NCI-H69 (cell line): ENCODE data around the gene TJP3.
"Not testable (repeated sequence)": the region's sequence is repeated elsewhere in the genome, so short reads cannot be mapped to it uniquely, and the experiment has no call there.

Source experiments
- DNase-seq: peaks from one replicate; lab custom pipeline; 2025; lab: John Stamatoyannopoulos, UW

TJP3 gene

DNA sequence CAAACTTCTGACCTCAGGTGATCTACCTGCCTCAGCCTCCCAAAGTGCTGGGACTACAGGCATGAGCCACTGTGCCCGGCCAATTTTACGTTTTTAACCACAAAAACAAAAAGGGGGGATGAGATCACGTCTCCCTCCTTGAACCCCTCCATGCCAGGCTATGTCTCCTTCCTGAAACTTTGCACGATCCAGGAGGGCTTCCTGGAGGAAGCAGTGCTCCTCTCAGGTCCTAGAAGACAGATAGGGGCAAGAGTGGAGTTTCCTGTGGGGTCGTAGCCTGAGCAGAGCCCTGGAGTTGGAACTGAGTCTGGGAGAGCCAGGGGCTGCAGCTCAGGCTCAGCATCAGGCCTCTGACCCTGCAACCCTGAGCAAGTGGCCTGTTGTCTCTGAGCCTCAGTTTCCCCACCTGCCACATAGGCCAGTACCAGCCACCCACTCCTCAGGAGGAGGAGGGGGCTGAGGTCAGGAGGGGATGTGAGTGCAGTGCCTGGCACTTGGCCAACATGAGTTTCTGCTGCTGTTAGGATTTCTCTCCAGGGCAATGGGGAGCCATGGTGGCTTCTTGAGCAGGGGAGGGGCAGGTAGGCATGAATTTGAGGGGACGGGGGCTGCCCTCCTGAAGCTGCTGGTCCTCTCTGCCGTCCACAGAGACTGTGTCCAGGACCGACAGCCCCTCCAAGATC is 37.3 kb downstream of the TJP3 start:
- DNase-seq: no peak

DNA sequence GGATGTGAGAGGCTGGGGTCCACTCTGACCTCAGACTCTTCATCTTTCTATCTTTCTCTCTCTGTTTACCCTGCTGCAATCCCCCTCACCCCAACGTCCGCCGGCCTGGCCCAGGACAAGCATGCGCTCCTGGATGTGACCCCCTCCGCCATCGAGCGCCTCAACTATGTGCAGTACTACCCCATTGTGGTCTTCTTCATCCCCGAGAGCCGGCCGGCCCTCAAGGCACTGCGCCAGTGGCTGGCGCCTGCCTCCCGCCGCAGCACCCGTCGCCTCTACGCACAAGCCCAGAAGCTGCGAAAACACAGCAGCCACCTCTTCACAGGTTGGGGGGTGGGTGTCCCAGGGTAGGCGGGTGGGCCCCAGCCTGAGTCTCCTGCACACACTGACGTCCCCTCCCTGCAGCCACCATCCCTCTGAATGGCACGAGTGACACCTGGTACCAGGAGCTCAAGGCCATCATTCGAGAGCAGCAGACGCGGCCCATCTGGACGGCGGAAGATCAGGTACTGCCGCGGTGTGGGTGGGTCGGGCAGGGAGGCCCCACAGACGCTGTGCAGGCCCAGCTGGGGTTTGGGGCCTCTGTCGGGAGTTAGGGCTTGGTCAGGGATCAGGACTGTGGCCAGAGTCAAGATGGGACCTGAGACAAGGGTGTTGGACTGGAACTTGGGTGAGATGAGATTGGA is 38.3 kb downstream of the TJP3 start:
- no peak for DNase-seq

DNA sequence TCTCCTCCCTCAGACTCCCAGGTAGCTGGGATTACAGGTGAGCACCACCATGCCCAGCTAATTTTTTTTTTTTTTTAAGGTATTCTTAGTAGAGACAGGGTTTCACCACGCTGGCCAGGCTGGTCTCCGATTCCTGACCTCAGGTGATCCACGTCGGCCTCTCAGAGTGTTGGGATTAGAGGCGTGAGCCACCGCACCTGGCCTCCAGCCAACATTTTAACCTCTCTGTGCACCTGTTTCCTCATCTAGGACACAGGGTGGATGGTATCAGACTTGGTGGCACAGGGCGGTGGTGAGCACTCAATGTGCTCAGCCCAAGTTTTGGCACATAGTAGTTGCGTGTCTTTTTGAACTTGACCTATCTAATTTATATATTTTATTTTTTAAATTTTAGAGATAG is 40.8 kb downstream of the TJP3 start:
- DNase-seq: no peak

DNA sequence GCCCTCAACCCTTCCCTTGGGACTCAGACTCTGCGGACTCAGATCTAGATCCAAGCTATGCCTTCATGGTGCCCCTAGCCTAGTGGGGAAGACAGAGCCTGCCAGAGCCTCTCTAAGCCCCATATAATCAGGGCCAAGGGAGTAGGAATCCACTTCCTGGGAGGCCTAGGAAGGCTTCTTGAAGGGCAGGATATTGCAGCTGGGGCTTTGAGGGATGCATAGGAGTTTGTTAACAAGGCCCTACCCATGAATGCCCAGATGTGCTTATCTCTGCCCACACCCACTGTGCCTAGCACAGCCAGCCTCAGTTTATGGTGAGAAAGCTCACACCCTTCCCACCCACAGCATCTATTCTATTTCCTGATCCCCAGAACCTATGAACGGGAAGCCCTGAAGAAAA is 42.0 kb downstream of the TJP3 start:
- DNase-seq: no peak

DNA sequence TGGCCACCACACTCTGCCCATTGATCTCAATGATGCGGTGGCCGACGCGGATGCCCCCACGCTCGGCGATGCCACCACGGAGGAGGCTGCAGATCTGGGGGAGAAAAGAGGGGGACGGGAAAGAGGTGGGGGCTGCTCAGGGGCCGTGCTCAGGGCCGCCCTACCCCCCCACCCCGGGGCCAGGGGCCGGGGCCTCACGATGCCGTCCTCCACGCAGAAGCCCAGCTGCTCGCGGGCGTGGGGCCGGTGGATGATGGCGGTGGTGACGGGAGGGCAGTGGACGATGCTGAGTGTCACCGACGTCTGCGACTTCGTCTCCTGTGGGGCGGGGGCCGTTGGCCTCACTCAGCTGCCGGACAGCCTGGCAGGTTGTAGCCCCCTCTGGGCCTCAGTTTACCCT is 43.1 kb downstream of the TJP3 start:
- no peak for DNase-seq

DNA sequence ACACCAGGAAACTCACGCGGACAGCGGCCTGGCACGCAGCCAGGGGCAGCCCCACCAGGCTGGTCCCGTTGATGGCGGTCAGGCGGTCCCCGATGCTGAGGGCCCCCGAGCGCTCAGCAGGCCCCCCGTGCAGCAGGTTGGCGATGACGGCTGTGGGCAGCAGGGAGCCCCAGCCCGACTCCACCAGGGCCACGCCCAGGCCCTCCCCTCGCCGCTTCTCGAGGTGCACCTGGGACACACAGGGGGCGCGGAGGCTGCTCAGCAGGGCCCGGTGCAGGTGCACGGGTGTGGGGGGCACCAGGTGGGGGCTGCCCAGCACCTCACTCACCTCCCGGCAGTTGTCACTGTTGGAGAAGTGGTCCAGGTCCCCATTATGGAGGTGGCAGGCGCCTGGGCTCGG is 44.3 kb downstream of the TJP3 start:
- DNase-seq: no peak

DNA sequence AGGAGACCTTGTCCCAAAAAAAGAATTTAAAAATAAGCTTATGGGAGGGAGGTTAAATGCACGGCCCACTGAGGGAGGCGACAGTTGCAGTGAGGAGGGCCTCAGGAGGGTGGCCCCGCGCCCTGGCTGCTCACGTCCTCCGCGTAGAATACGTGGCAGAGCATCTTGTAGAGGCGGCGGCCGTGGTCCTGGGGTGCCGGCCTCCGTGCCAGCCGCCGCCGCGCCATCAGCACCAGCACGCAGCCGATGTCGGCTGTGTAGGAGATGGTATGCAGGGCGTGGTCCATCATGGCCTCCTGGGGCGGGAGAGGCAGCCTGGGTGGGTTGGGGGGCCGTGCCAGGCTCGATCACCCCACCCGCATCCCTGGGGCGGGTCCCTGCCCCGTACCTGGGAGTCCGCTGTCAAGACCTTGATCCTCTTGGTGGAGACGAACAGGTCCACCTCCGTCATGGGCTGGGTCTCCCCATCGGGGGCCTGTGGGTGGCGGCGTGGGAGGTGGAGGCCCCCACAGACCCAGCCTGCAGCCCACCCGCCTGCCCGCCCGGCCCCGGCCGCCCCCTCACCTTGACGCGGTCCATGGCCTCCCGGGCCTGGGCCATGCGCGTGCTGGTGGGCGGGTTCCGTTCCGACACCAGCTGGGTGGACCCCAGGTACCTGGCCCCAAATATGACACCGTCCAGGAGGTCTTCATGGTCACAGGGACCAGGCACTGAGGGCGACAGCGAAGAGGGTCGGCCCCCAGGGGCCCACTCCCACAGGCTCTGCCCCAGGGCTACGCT is 45.6 kb downstream of the TJP3 start:
- DNase-seq: no peak

DNA sequence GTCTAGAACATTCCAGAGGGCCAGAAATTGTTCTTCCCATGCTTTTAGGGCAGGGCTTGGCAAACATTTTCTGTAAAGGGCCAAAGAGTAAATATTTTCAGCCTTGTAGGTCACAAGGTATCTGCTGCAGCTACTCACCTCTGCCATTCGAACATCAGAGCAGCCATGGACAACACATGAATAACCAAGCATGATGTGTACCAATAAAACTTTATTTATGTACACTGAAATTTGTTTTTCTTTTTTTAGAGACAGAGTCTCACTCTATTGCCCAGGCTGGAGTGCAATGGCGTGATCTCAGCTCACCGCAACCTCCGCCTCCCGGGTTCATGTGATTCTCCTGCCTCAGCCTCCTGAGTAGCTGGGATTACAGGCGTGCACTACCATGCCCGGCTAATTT is 49.5 kb downstream of the TJP3 start:
- not testable (repeated sequence) for DNase-seq

DNA sequence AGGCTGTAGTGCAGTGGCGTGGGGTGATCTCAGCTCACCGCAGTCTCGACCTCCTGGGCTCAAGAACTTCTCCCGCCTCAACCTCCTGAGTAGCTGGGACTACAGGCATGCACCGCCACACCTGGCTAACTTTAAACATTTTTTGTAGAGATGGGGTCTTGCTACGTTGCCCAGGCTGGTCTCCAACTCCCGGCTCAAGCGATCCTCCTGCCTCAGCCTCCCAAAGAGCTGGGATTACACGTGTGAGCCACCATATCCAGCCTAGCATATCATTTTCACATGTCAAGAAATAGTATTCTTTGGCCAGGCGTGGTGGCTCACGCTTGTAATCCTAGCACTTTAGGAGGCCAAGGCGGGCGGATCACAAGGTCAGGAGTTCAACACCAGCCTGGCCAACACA is 50.1 kb downstream of the TJP3 start:
- DNase-seq: not testable (repeated sequence)

DNA sequence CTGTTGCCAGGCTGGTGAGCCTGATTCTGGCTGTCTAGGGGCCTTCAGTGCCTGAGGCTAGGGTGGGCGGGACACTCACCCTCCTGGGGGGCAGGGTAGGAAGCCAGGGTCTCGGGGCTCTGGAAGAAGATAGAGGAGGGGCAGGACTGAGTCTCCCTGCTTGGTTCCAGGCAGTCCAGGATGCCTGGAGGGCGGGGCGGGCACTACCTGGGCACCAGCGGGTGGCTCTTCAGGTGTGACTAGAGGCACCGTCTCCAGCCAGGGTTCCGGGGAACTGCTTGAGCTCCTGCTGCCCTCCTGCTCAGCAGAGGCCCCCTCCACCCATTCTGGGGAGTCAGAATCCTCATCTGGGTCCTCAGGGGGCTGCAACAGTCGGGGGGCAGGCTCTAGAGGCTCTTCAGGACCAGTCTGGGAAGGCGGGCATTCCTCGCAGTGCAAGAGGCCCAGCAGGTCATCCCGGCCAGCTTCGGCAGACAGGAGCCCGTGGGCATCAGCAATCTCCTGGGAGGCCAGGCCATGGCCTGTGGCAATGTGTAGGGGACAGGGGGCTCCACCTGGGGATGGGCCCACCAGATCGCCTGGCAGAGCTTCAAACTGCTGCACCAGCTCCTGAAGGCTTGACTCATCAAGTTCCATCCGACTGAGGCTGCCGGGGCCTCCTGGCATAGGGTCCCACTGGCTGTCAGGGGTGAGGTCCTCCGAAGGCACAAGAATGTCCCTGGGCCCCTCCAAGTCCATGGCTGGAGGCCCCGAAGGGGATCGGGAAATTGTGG is 51.5 kb downstream of the TJP3 start:
- DNase-seq: no peak

DNA sequence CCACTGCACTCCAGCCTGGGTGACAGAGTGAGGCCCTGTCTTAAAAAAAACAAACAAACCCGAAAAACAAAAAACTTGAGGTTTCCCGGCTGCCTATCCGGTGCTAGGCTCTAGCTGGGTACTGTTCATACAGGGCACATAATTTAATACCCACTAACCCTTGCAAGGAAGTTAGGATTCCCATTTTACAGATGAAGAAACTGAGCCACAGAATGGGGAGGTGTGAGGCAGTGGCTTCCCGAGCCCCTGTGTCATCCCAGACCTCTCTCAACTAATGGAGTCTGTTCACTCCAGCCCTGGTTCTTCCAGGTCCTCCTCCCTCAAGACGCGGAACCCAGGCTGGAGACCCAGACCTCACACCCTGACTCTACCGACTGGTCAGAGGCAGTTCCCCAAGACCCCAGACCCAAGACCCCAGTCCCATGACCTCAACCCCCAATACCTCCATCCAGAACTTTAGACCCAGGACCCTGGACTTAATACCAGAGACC is 52.7 kb downstream of the TJP3 start:
- peak; percentile 43 for DNase-seq

DNA sequence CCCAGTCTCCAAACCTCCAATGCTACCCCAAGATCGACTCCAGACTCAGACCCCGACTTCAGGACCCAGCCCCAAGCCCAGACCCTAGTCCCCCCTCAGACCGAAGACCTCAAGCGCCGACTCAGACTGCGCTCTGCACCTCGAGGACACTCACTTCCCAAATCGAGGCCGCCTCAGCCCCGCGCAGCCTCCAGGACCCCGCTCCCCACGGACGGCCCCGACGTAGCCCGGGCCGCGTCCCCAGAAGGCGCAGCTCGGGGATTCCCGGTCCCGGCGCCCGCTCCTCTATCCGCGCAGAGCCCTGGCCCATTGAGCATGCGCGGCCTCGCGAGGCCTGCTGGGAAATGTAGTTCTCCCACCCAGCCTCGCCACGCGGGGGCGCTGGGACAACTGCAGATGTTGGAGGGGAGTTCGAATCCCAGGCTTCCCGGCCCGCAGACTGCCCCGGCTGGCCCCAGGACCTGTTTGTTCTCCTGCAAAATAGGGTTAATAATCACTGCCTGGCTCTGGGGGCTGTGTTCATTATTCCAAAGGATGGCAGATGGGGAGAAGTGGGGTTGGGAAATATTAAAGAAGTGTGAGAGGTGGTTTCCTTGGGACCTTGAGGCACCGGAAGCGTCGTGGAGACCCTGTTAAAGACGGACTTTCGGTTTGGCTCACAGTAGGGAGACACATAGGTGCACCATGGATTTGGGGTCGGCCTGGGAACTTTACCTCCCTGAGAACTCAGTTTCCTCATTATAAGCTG is 53.4 kb downstream of the TJP3 start, which contains the start of gene APBA3:
TSS of gene APBA3 (minus strand) at position 311 of the 748 bp plus-strand sequence. CDS start 1,428 bp downstream, outside the sequence.
- peak; percentile 97 for DNase-seq

DNA sequence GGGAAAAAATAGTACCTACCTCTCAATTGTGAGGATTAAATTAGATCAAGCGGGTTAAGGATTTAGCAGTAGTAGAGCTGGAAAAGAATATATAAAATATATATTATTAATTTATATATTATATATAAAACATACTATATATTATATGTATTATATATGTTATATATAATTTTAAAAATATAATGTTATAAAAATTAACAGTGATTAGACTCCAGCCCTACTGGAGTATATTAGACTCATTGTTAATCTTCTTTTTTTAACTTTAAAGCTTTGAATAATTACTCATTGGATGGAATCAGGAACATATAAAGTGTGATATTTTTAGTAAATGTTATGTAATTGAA is 53.9 kb downstream of the TJP3 start:
- DNase-seq: no peak

DNA sequence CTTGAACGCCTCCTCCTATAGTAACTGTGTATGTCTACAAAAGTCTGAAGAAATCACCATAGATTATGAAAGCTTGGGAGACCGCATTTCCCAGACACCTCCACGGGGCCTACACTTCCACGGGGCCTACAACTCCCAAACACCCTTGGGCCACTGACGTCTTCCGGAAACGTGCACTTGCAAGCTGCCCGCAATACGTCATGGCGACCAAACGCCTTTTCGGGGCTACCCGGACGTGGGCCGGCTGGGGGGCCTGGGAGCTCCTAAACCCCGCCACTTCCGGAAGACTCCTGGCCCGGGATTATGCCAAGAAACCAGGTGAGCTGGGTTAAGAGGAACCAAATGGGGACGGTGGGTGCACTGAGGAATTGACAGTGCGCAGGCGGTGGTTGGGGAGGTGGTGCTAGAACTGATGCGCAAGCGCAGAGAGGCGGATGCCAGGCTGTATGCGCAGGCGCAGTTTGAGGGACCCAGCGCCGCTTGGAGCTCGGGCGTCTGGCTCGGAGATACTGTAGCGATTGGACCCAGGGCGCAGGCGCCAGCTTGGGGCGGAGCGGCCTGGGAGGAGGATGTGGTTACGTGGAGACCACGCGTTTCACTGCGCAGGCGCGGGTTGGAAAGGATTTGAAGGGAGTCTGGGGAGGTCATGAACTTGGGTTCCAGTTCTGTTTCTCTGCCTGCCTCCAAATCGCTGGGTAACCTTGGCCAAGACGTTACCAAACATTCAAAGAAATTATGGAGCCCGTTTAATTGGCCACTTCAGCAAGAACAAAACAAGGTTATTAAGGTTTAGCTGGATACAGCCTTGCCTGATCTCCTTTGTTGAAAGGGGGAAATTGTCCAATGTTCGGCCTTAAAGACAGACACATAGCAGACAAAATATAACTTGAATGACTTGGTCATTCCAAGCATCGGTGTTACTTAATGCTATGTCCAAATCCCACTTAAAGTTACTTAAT is 54.6 kb downstream of the TJP3 start, which contains the start of gene MRPL54:
TSS of gene MRPL54 (plus strand) at position 182 of the 959 bp plus-strand sequence. CDS start at position 201, 19 bp downstream.
- DNase-seq: peak; percentile 99

DNA sequence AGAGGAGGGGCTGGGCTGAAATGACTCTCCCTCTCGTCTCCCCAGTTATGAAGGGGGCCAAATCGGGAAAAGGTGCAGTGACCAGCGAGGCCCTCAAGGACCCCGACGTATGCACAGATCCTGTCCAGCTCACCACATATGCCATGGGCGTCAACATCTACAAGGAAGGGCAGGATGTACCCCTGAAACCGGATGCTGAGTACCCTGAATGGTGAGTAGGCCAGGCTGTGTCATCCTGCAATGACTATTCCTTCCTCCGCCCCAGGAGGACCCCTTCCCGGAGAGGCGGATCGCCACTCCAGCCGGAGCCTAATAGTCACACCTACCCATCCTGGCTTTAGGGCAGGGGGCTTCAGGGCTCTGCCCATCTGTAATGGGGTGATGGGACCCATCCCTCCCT is 56.9 kb downstream of the TJP3 start:
- no peak for DNase-seq

DNA sequence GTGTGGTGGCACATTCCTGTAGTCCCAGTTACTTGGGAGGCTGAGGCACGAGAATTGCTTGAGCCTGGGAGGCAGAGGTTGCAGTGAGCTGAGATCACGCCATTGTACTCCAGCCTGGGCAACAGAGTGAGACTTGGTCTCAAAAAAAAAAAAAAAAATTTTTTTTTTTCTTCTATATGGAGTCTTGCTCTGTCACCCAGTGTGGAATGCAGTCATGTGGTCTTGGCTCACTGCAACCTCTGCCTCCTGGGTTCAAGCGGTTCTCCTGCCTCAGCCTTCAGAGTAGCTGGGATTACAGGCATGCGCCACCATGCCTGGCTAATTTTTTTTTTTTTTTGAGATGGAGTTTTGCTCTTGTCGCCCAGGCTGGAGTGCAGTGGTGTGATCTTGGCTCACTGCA is 57.6 kb downstream of the TJP3 start:
- not testable (repeated sequence) for DNase-seq

DNA sequence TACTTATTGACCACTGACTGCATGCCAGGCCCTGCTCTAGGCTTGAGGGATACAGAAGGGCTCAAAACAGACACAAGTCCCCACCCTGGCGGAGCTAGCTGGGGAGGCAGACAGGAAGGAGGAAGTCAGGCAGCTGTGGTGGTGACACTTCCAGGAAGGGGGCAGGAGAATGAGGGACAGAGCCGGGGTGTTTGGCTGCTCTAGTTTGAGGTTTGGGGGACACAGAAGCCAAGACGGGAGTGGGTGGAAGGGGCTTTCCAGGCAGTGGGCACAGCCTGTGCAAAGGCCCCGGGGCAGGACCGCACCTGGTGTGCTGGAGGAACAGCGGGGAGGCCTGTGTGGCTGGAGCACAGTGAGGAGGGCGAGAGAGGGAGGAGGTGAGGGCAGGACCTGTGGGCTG is 58.3 kb downstream of the TJP3 start:
- no peak for DNase-seq

DNA sequence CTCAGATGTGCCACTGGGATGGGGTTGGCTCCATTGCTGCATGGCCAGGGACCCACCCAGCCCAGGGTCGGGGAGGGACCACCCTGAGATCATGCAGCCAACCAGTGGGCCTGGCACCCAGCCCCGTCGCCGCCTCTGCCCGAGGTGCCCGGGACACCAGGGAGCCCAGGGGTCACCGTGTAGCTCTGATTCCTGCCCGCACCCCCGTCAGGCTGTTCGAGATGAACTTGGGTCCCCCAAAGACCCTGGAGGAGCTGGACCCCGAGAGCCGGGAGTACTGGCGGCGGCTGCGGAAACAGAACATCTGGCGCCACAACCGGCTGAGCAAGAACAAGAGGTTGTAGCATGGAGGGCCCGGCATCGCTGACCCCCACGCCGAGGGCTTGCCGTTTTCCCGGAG is 58.9 kb downstream of the TJP3 start:
- no peak for DNase-seq

DNA sequence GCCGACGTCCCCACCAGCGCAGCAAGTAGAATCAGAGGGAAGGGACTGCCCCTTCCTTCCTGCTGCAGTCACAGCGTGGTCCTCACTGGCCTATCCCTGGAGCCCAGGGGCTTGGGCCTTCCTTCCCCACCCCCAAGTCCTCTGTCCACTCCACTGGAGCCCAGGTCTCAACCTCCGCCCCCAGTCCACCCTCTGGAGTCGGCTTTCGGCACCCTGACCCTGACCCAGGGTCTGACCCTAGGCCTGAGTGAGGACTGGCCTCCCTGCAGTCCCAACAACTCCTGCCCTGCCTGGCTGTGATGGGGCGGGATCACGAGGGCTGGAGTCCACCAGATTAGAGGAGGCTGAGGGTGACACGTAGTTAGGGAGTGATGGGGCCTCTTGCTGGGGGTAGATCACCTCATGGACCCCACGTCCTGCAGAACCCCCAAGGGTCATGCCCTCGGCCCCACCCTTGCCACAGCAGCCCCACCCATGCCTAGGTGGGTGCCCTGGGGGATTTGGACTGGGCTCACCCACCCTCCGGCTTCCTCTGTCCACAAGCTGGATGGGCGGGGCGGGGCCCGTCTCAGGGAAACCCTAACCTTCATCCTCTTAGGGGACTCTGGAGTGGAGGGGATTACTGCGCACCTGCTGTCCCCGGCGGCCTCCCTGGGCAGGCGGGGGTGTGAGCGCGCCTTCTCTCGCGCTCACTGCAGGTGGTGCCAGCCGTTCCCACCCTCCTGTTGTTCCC is 60.0 kb downstream of the TJP3 start:
- no peak for DNase-seq

DNA sequence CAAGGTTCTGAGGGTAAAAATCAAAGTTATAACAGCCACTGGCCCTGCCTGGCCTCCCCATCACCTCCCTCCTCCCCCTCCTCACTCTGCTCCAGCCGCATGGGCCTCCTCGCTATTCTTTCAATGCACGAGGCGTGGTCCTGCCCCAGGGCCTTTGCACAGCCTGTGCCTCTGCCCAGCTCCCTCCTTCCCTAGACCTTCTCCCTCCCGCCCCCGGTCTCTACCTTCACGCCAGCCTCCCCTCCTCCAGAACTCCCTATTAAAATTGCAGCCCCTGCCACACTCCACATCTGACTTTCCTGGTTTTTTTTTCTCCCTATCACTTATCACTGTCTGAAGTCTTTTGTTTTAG is 60.5 kb downstream of the TJP3 start:
- DNase-seq: no peak
